HepG2 (cell line): ENCODE data around the gene NFAT5. TPM values are rescaled to one million over a fixed set of nuclear protein-coding genes. Genes with fewer than 3 reads are reported as not detected.

ENCODE experiments used
- CBX5 ChIP-seq: sonication (generic); formaldehyde crosslinking; IDR thresholded peaks from 2 replicates; pipeline ENCODE4 v1.4.0; 2020; ENCODE audit warnings: missing genetic modification reagents, borderline replicate concordance
- ETV6 ChIP-seq: sonication (generic); formaldehyde crosslinking; conservative IDR thresholded peaks from 2 replicates; pipeline ENCODE4 v1.4.0; 2020; ENCODE audit warnings: missing genetic modification reagents
- GPBP1L1 ChIP-seq: sonication (generic); formaldehyde crosslinking; IDR thresholded peaks from 2 replicates; pipeline ENCODE4 v1.5.0; 2020; ENCODE audit warnings: mild to moderate bottlenecking, missing genetic modification reagents
- IRX3 ChIP-seq: sonication (generic); formaldehyde crosslinking; IDR thresholded peaks from 2 replicates; pipeline ENCODE4 v1.8.1; 2023; ENCODE audit warnings: mild to moderate bottlenecking, low read depth, missing genetic modification reagents, borderline replicate concordance
- JARID2 ChIP-seq: sonication (generic); formaldehyde crosslinking; IDR thresholded peaks from 2 replicates; pipeline ENCODE4 v1.8.1; 2023; ENCODE audit warnings: missing genetic modification reagents, inconsistent platforms; ENCODE audit not compliant: insufficient replicate concordance
- KDM4B ChIP-seq: sonication (generic); formaldehyde crosslinking; IDR thresholded peaks from 2 replicates; pipeline ENCODE4 v1.4.0; 2020; ENCODE audit warnings: missing genetic modification reagents
- MED8 ChIP-seq: sonication (generic); formaldehyde crosslinking; IDR thresholded peaks from 2 replicates; pipeline ENCODE4 v1.8.1; 2023; ENCODE audit warnings: mild to moderate bottlenecking, missing genetic modification reagents; ENCODE audit not compliant: insufficient replicate concordance
- MZF1 ChIP-seq: sonication (generic); formaldehyde crosslinking; IDR thresholded peaks from 2 replicates; pipeline ENCODE4 v1.8.1; 2023; ENCODE audit warnings: mild to moderate bottlenecking, missing genetic modification reagents, borderline replicate concordance
- NFKBIZ ChIP-seq: IDR thresholded peaks from 2 replicates; pipeline ENCODE4 v1.6.1; 2018; ENCODE audit warnings: missing genetic modification reagents, missing compliant biosample characterization
- RBM22 ChIP-seq: fragments of 200-400 bp; formaldehyde crosslinking; optimal IDR thresholded peaks from 2 replicates; pipeline ENCODE3; 2017; ENCODE audit warnings: mild to moderate bottlenecking, low read length, moderate library complexity
- SMARCC2 ChIP-seq: fragments of 450-650 bp; IDR thresholded peaks from 2 replicates; pipeline ENCODE4 v1.6.1; 2017; ENCODE audit warnings: antibody characterized with exemption, mild to moderate bottlenecking
- TEAD2 ChIP-seq: sonication (generic); formaldehyde crosslinking; IDR thresholded peaks from 2 replicates; pipeline ENCODE4 v1.9.0; 2021; ENCODE audit warnings: missing genetic modification reagents
- TEAD3 ChIP-seq: optimal IDR thresholded peaks from 2 replicates; pipeline ENCODE3; 2016; ENCODE audit warnings: borderline replicate concordance
- TEF ChIP-seq: sonication (generic); formaldehyde crosslinking; IDR thresholded peaks from 2 replicates; pipeline ENCODE4 v1.5.0; 2020; ENCODE audit warnings: missing genetic modification reagents
- TOE1 ChIP-seq: sonication (generic); formaldehyde crosslinking; IDR thresholded peaks from 2 replicates; pipeline ENCODE4 v1.4.0; 2020; ENCODE audit warnings: mild to moderate bottlenecking, missing genetic modification reagents
- ZC3H4 ChIP-seq: sonication (generic); formaldehyde crosslinking; IDR thresholded peaks from 2 replicates; pipeline ENCODE4 v1.4.0; 2020; ENCODE audit warnings: missing genetic modification reagents, borderline replicate concordance
- ZFP82 ChIP-seq: sonication (generic); formaldehyde crosslinking; IDR thresholded peaks from 2 replicates; pipeline ENCODE4 v1.5.1; 2020; ENCODE audit warnings: mild to moderate bottlenecking, missing genetic modification reagents, borderline replicate concordance
- ZNF256 ChIP-seq: sonication (generic); formaldehyde crosslinking; conservative IDR thresholded peaks from 2 replicates; pipeline ENCODE4 v1.4.0; 2020; ENCODE audit warnings: missing genetic modification reagents
- ZNF446 ChIP-seq: sonication (generic); formaldehyde crosslinking; IDR thresholded peaks from 2 replicates; pipeline ENCODE4 v1.5.0; 2020; ENCODE audit warnings: mild to moderate bottlenecking, missing genetic modification reagents
- ZNF451 ChIP-seq: sonication (generic); formaldehyde crosslinking; IDR thresholded peaks from 2 replicates; pipeline ENCODE4 v1.5.0; 2020; ENCODE audit warnings: mild to moderate bottlenecking, missing genetic modification reagents
- ZNF543 ChIP-seq: sonication (generic); formaldehyde crosslinking; IDR thresholded peaks from 2 replicates; pipeline ENCODE4 v1.4.0; 2020; ENCODE audit warnings: mild to moderate bottlenecking, missing genetic modification reagents
- ZNF614 ChIP-seq: IDR thresholded peaks from 2 replicates; pipeline ENCODE4 v1.6.1; 2018; ENCODE audit warnings: missing biosample characterization, missing genetic modification reagents, inconsistent platforms, borderline replicate concordance
- ZNF652 ChIP-seq: IDR thresholded peaks from 2 replicates; pipeline ENCODE4 v1.6.1; 2016; ENCODE audit warnings: low read depth, borderline replicate concordance
- ZNF75D ChIP-seq: sonication (generic); formaldehyde crosslinking; IDR thresholded peaks from 2 replicates; pipeline ENCODE4 v1.8.1; 2023; ENCODE audit warnings: missing genetic modification reagents, mild to moderate bottlenecking, borderline replicate concordance
- ZNF777 ChIP-seq: sonication (generic); formaldehyde crosslinking; IDR thresholded peaks from 2 replicates; pipeline ENCODE4 v1.4.0; 2020; ENCODE audit warnings: missing genetic modification reagents
- ZSCAN31 ChIP-seq: sonication (generic); formaldehyde crosslinking; IDR thresholded peaks from 2 replicates; pipeline ENCODE4 v1.5.0; 2020; ENCODE audit warnings: low read depth, mild to moderate bottlenecking, missing genetic modification reagents
- polyA plus RNA-seq, 8 experiments: library from polyadenylated mRNA; depleted of rRNA in 3 of 8; stranded (reverse) in 7 of 8; unstranded in 1 of 8; fragments of >200 nt; fragmentation: Illumina TruSeq in 4 of 8; extraction: Trizol in 4 of 8; gene quantifications; 2 replicates each; pipeline versions ENCODE4 v1.2.1 to v1.2.3, GENCODE V29; 2011 to 2016; ENCODE audit warnings: low read depth in 4 of 8, missing spikeins in 1 of 8, mixed read lengths in 1 of 8; ENCODE audit not compliant: insufficient read depth in 1 of 8
- total RNA-seq, 5 experiments: library from RNA; depleted of rRNA; stranded (reverse); fragments of >200 nt; fragmentation: Illumina TruSeq; extraction: Trizol; gene quantifications; 2 replicates each; pipeline ENCODE4 v1.2.3, GENCODE V29; 2016; ENCODE audit warnings: low read depth in 1 of 5
- TF ChIP-seq, protein P1 (sequence below): sonication (generic); formaldehyde crosslinking; IDR thresholded peaks from 2 replicates; pipeline ENCODE4 v1.5.0; 2020; ENCODE audit warnings: mild to moderate bottlenecking, low read depth, missing genetic modification reagents, borderline replicate concordance
- TF ChIP-seq, protein P2 (sequence below): sonication (generic); formaldehyde crosslinking; conservative IDR thresholded peaks from 2 replicates; pipeline ENCODE4 v1.4.0; 2020; ENCODE audit warnings: missing genetic modification reagents

The NFAT5 gene
- total and polyA plus RNA-seq, 2 of the 13 experiments (the other 11 are each of a cell fraction or from before 2014, with no cell fraction given), result 20.5 to 54.3 TPM

GRCh38 chr16:69726313-69727060 lies 160.7 kb downstream of the NFAT5 start, which contains the start of gene NQO1 (continued):
- TF ChIP-seq IRX3 (no peak; the same call in 1 of the 2 replicates), NFKBIZ (CRISPR knock-in tag) (peak; percentile 72), TOE1 (CRISPR knock-in tag) (no peak), SMARCC2 (no peak), TEF (CRISPR knock-in tag) (no peak), ZNF777 (CRISPR knock-in tag) (0 out of 2 replicates have a peak, but pooled peaks have one; percentile 3), MZF1 (CRISPR knock-in tag) (no peak), TEAD3 (CRISPR knock-in tag) (peak; percentile 18), ZC3H4 (no peak; the same call in 1 of the 2 replicates), ZNF256 (no peak), GPBP1L1 (CRISPR knock-in tag) (no peak), ZNF75D (CRISPR knock-in tag) (0 out of 2 replicates have a peak, but pooled peaks have one; percentile 39), ZNF446 (0 out of 2 replicates have a peak, but pooled peaks have one; percentile 64), ZNF614 (peak; percentile 62; the same call in 1 of the 2 replicates), ZNF543 (CRISPR knock-in tag) (peak; percentile 17; the same call in 1 of the 2 replicates), KDM4B (CRISPR knock-in tag) (no peak), CBX5 (CRISPR knock-in tag) (no peak), RBM22 (peak; percentile 89), TEAD2 (no peak), MED8 (peak; percentile 10), ZSCAN31 (CRISPR knock-in tag) (0 out of 2 replicates have a peak, but pooled peaks have one; percentile 5), ZNF451 (no peak; the same call in 1 of the 2 replicates), JARID2 (CRISPR knock-in tag) (no peak), ETV6 (CRISPR knock-in tag) (no peak; the same call in 1 of the 2 replicates), ZNF652 (CRISPR knock-in tag) (no peak), ZFP82 (CRISPR knock-in tag) (peak; percentile 83; the same call in 1 of the 2 replicates)
- TF ChIP-seq, protein P1, sequence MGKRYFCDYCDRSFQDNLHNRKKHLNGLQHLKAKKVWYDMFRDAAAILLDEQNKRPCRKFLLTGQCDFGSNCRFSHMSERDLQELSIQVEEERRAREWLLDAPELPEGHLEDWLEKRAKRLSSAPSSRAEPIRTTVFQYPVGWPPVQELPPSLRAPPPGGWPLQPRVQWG, result no peak
- TF ChIP-seq, protein P2, sequence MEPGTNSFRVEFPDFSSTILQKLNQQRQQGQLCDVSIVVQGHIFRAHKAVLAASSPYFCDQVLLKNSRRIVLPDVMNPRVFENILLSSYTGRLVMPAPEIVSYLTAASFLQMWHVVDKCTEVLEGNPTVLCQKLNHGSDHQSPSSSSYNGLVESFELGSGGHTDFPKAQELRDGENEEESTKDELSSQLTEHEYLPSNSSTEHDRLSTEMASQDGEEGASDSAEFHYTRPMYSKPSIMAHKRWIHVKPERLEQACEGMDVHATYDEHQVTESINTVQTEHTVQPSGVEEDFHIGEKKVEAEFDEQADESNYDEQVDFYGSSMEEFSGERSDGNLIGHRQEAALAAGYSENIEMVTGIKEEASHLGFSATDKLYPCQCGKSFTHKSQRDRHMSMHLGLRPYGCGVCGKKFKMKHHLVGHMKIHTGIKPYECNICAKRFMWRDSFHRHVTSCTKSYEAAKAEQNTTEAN (CRISPR knock-in tag), result no peak; the same call in 1 of the 2 replicates
